ENCODE measurements around the gene UBXN1. TPM values are rescaled to one million over a fixed set of nuclear protein-coding genes. Genes with fewer than 3 reads are reported as not detected.

The UBXN1 gene
- 80.9 and 85.2 TPM in 2 replicates for total RNA-seq

GRCh38 chr11:62678770-62679696 lies at the start of gene UBXN1:
Gene UBXN1, minus strand, starts transcription at chr11:62679073. Its CDS starts 150 bp downstream, at chr11:62678923.

GRCh38 chr11:62728171-62728988 lies 49.5 kb upstream of the UBXN1 start, which contains the start of gene TTC9C:
Gene TTC9C, plus strand, starts transcription at chr11:62728486. Its CDS starts 363 bp downstream, at chr11:62728849.

GRCh38 chr11:62727165-62727871 lies 48.4 kb upstream of the UBXN1 start, which contains the start of gene HNRNPUL2:
Gene HNRNPUL2, minus strand, starts transcription at chr11:62727457. Its CDS starts 301 bp downstream, at chr11:62727156.

GRCh38 chr11:62707277-62707861 lies 28.5 kb upstream of the UBXN1 start, which contains the start of the genes BSCL2 and GNG3:
Gene BSCL2, minus strand, starts transcription at chr11:62707424. Its CDS starts 229 bp downstream, at chr11:62707195.
Gene GNG3, plus strand, starts transcription at chr11:62707676. Its CDS starts 620 bp downstream, at chr11:62708296.

GRCh38 chr11:62689421-62690183 lies 10.7 kb upstream of the UBXN1 start, which contains the start of gene LRRN4CL:
Gene LRRN4CL, minus strand, starts transcription at chr11:62689530. Its CDS starts 1,022 bp downstream, at chr11:62688508.

GRCh38 chr11:62671608-62672389 lies 7.1 kb downstream of the UBXN1 start, which contains the start of the genes LBHD1 and UQCC3:
Gene LBHD1, minus strand, starts transcription at chr11:62672267. Its CDS starts 2,236 bp downstream, at chr11:62670031.
Gene UQCC3, plus strand, starts transcription at chr11:62671673. Its CDS starts 73 bp downstream, at chr11:62671746.

GRCh38 chr11:62665075-62665598 lies 13.7 kb downstream of the UBXN1 start, which contains the start of the genes C11orf98 and CSKMT:
Gene C11orf98, minus strand, starts transcription at chr11:62665210. Its CDS starts 41 bp downstream, at chr11:62665169.
Gene CSKMT, plus strand, starts transcription at chr11:62665312. Its CDS starts 568 bp downstream, at chr11:62665880.

GRCh38 chr11:62645946-62646824 lies 32.7 kb downstream of the UBXN1 start, which contains the start of gene GANAB:
Gene GANAB, minus strand, starts transcription at chr11:62646613. Its CDS starts 14 bp downstream, at chr11:62646599.

Other genes with a start within 250 kb of the UBXN1 start
- gene AHNAK, start 132.3 kb downstream of the UBXN1 start, total RNA-seq: 498 and 644 TPM in 2 replicates
- 1,318 and 1,351 TPM in 2 replicates for gene EEF1G, start 105.2 kb downstream of the UBXN1 start, total RNA-seq
- 8.7 and 9.2 TPM in 2 replicates for gene TUT1, start 87.5 kb downstream of the UBXN1 start, total RNA-seq
- 70.8 and 86.8 TPM in 2 replicates for gene MTA2, start 77.2 kb downstream of the UBXN1 start, total RNA-seq
- gene EML3, start 66.3 kb downstream of the UBXN1 start, total RNA-seq: 23.8 and 38.6 TPM in 2 replicates
- 3.1 and 5.8 TPM in 2 replicates for gene ROM1, start 65.8 kb downstream of the UBXN1 start, total RNA-seq
- 48.9 and 82.7 TPM in 2 replicates for gene B3GAT3, start 57.1 kb downstream of the UBXN1 start, total RNA-seq
- gene GANAB, start 32.5 kb downstream of the UBXN1 start, total RNA-seq: 612 and 660 TPM in 2 replicates
- gene INTS5, start 25.8 kb downstream of the UBXN1 start, total RNA-seq: 24.5 and 26.9 TPM in 2 replicates
- gene C11orf98, start 13.9 kb downstream of the UBXN1 start, total RNA-seq: 13.4 and 18.3 TPM in 2 replicates
- 4.2 and 4.5 TPM in 2 replicates for gene CSKMT, start 13.8 kb downstream of the UBXN1 start, total RNA-seq
- gene UQCC3, start 7.4 kb downstream of the UBXN1 start, total RNA-seq: 6.6 and 7.5 TPM in 2 replicates
- 3.0 and 3.9 TPM in 2 replicates for gene LBHD1, start 6.8 kb downstream of the UBXN1 start, total RNA-seq
- gene LRRN4CL, start 10.5 kb upstream of the UBXN1 start, total RNA-seq: 3.3 and 4.9 TPM in 2 replicates
- 54.8 and 59.1 TPM in 2 replicates for gene BSCL2, start 28.4 kb upstream of the UBXN1 start, total RNA-seq
- gene GNG3, start 28.6 kb upstream of the UBXN1 start, total RNA-seq: 0.13 TPM in 1 of 2 replicates, not detected in the other
- 13.3 and 15.4 TPM in 2 replicates for gene HNRNPUL2, start 48.4 kb upstream of the UBXN1 start, total RNA-seq
- gene TTC9C, start 49.4 kb upstream of the UBXN1 start, total RNA-seq: 27.5 and 28.9 TPM in 2 replicates
- gene ZBTB3, start 75.1 kb upstream of the UBXN1 start, total RNA-seq: 10.3 and 11.7 TPM in 2 replicates
- 51.6 and 51.7 TPM in 2 replicates for gene POLR2G, start 82.5 kb upstream of the UBXN1 start, total RNA-seq
- 19.3 and 27.2 TPM in 2 replicates for gene TAF6L, start 92.3 kb upstream of the UBXN1 start, total RNA-seq
- gene TMEM179B, start 108.3 kb upstream of the UBXN1 start, total RNA-seq: 48.9 and 50.0 TPM in 2 replicates
- gene TMEM223, start 112.9 kb upstream of the UBXN1 start, total RNA-seq: 13.3 and 16.2 TPM in 2 replicates
- gene NXF1, start 126.4 kb upstream of the UBXN1 start, total RNA-seq: 26.1 and 39.4 TPM in 2 replicates
- gene STX5, start 153.0 kb upstream of the UBXN1 start, total RNA-seq: 35.5 and 44.3 TPM in 2 replicates
- not detected in 2 replicates for gene TEX54, start 153.8 kb upstream of the UBXN1 start, total RNA-seq
- gene WDR74, start 160.5 kb upstream of the UBXN1 start, total RNA-seq: 25.4 and 46.1 TPM in 2 replicates
- gene SLC3A2, start 201.8 kb upstream of the UBXN1 start, total RNA-seq: 104 and 190 TPM in 2 replicates
- not detected in 2 replicates for gene CHRM1, start 242.3 kb upstream of the UBXN1 start, total RNA-seq

Measured in smooth muscle cell of the pulmonary artery (primary cell).